K562 (cell line): ENCODE results near the gene EEF1A1. TPM values are rescaled to one million over a fixed set of nuclear protein-coding genes. Genes with fewer than 3 reads are reported as not detected.

Source experiments
- ATAC-seq: fragments of 200-7000 bp; cut with Tn5 transposase; 3 replicates; pipeline ENCODE4 v1.9.1; 2020; ENCODE audit warnings: moderate library complexity
- Bru-seq: library from RNA; stranded (reverse); fragments of 400-500 nt; gene quantifications from one replicate; lab custom pipeline; 2021; lab: Mats Ljungman, UMichigan
- BruChase-seq, 2 experiments: library from RNA; stranded (reverse); fragments of 400-500 nt; gene quantifications; one replicate each; lab custom pipeline; 2021; lab: Mats Ljungman, UMichigan
- BruUV-seq: library from RNA; stranded (reverse); fragments of 400-500 nt; replicated peaks from 2 replicates; lab custom pipeline; 2021; lab: Mats Ljungman, UMichigan
- CTCF ChIA-PET: fragments of 300-600 bp; formaldehyde crosslinking; extraction: SDS; loops from one replicate; lab custom pipeline; 2021; ENCODE audit warnings: low intra/inter-chr PET ratio; lab: Yijun Ruan, JAX
- POLR2A ChIA-PET: fragments of 300-600, 350-650 bp; sonication (Branson Sonifier 250); formaldehyde crosslinking; extraction: SDS; loops from one replicate; lab custom pipeline; 2021; ENCODE audit warnings: antibody characterized with exemption, inconsistent platforms; lab: Yijun Ruan, JAX
- DNase-seq, 4 experiments: peaks; one replicate each; pipeline versions ENCODE4 v3.0.0 to v3.0.0-alpha.2; 2011 to 2018; ENCODE audit warnings: low spot score in 3 of 4, mixed read lengths in 3 of 4; ENCODE audit errors: extremely low read depth in 1 of 4
- FAIRE-seq: peaks from 2 replicates; lab custom pipeline; 2011; peaks lifted over from hg19 to GRCh38; lab: Jason Lieb, UNC
- H2AFZ ChIP-seq: 2 replicates; pipeline ENCODE4 v1.6.0; 2011; ENCODE audit warnings: low read depth, low read length, control low read depth, inconsistent platforms
- H3K27ac ChIP-seq: fragments of 200-600 bp; 3 replicates; pipeline ENCODE4 v1.8.0; 2011; ENCODE audit warnings: low read depth, mild to moderate bottlenecking, control low read depth, inconsistent platforms, low read length, moderate library complexity, mixed read lengths; ENCODE audit errors: extremely low read depth
- H3K27me3 ChIP-seq, 2 experiments: fragments of 300-600 bp in 1 of 2; 2 replicates in 1 of 2; 3 replicates in 1 of 2; pipeline versions ENCODE4 v1.6.0 to v1.8.0; 2011; ENCODE audit warnings: inconsistent platforms in 2 of 2, low read length in 2 of 2, mild to moderate bottlenecking in 1 of 2, mixed read lengths in 1 of 2, moderate library complexity in 1 of 2; ENCODE audit not compliant: control insufficient read depth in 2 of 2, insufficient read depth in 2 of 2
- H3K36me3 ChIP-seq: fragments of 300-600 bp; 3 replicates; pipeline ENCODE4 v1.8.0; 2011; ENCODE audit warnings: mild to moderate bottlenecking, low read length, inconsistent platforms; ENCODE audit not compliant: control insufficient read depth, insufficient read depth
- H3K4me1 ChIP-seq, 2 experiments: fragments of 200-600 bp in 1 of 2; replicated peaks in 1 of 2; 2 replicates in 1 of 2; 3 replicates in 1 of 2; pipeline versions ENCODE4 v1.5.1 to v1.8.0; 2011; ENCODE audit warnings: inconsistent platforms in 2 of 2, low read length in 2 of 2, mild to moderate bottlenecking in 1 of 2, mixed read lengths in 1 of 2, moderate library complexity in 1 of 2; ENCODE audit not compliant: control insufficient read depth in 2 of 2, insufficient read depth in 2 of 2
- H3K4me2 ChIP-seq: 2 replicates; pipeline ENCODE4 v1.6.1; 2011; ENCODE audit warnings: low read length, control low read depth, inconsistent platforms, mixed read lengths; ENCODE audit not compliant: insufficient read depth
- H3K4me3 ChIP-seq: fragments of 200-600 bp; sonication (generic), shearing (Covaris generic); 2 replicates; pipeline ENCODE4 v1.5.1; 2016; ENCODE audit warnings: control low read depth, inconsistent platforms
- H3K79me2 ChIP-seq: fragments of 200-600 bp; 3 replicates; pipeline ENCODE4 v1.8.0; 2011; ENCODE audit warnings: low read length, inconsistent platforms; ENCODE audit not compliant: control insufficient read depth, insufficient read depth
- H3K9ac ChIP-seq, 2 experiments: 2 replicates each; pipeline versions ENCODE4 v1.6.0 to v1.6.1; 2011; ENCODE audit warnings: low read depth in 2 of 2, low read length in 2 of 2, control low read depth in 1 of 2, inconsistent platforms in 1 of 2, mild to moderate bottlenecking in 1 of 2, mixed read lengths in 1 of 2; ENCODE audit not compliant: insufficient read depth in 1 of 2
- H3K9me1 ChIP-seq: one replicate; pipeline ENCODE4 v1.6.0; 2011; ENCODE audit warnings: inconsistent platforms, mild to moderate bottlenecking, low read length, moderate library complexity; ENCODE audit not compliant: control insufficient read depth, insufficient read depth
- H3K9me3 ChIP-seq: replicated peaks from 2 replicates; pipeline ENCODE4 v1.5.1; 2011; ENCODE audit warnings: low read depth, low read length, inconsistent platforms; ENCODE audit not compliant: control insufficient read depth, insufficient read depth
- H4K20me1 ChIP-seq: replicated peaks from 2 replicates; pipeline ENCODE4 v1.6.1; 2011; ENCODE audit warnings: low read length, inconsistent platforms, mixed read lengths; ENCODE audit not compliant: control insufficient read depth, insufficient read depth
- SLC30A9 ChIP-seq: fragments of 250-450 bp; sonication (Bioruptor Pico); IDR thresholded peaks from 2 replicates; pipeline ENCODE4 v1.8.0; 2022; ENCODE audit warnings: mild to moderate bottlenecking, moderate library complexity
- ZC3H11A ChIP-seq: IDR thresholded peaks from 2 replicates; pipeline ENCODE4 v1.6.1; 2012; ENCODE audit warnings: low read depth, low read length, improper control_type of control experiment
- ZNF217 ChIP-seq: sonication (generic); formaldehyde crosslinking; IDR thresholded peaks from 2 replicates; pipeline ENCODE4 v1.8.0; 2022; ENCODE audit warnings: mild to moderate bottlenecking, missing genetic modification reagents
- ZNF449 ChIP-seq: fragments of 250-450 bp; sonication (Bioruptor Pico); IDR thresholded peaks from 2 replicates; pipeline ENCODE4 v1.8.0; 2022; ENCODE audit warnings: moderate library complexity, mild to moderate bottlenecking, inconsistent platforms
- ZNF507 ChIP-seq: conservative IDR thresholded peaks from 2 replicates; pipeline ENCODE4 v1.6.1; 2017; ENCODE audit warnings: missing genetic modification characterization, missing compliant biosample characterization
- WGBS: fragments of 100-300 bp; shearing (Covaris generic); methylation state at CpG from one replicate; pipeline ENCODE4 v1.1.6; 2016; ENCODE audit warnings: low coverage, mixed read lengths; ENCODE audit not compliant: insufficient coverage; ENCODE audit errors: missing lambda C conversion rate; 5-methylcytosine and 5-hydroxymethylcytosine counted together
- in situ Hi-C: fragments of 300-500 bp; cut with MboI; formaldehyde crosslinking; loops from 4 replicates; pipeline ENCODE4 v1.15.0; 2018; ENCODE audit warnings: inconsistent platforms, mixed read lengths
- intact Hi-C: fragments of 100-400 bp; cut with micrococcal nuclease; formaldehyde crosslinking; loops from 2 replicates; pipeline ENCODE4 v1.14.2; 2022
- long read RNA-seq, 3 experiments: library from polyadenylated mRNA in 2 of 3; library from RNA in 1 of 3; unstranded in 2 of 3; stranded (forward) in 1 of 3; transcript quantifications; one replicate each; pipeline ENCODE4 v2.0.0, GENCODE V29; 2019 to 2022
- polyA minus RNA-seq, 3 experiments: library from RNA; depleted of rRNA, polyadenylated mRNA; stranded (reverse); fragments of >200 nt; gene quantifications; 2 replicates each; pipeline ENCODE4 v1.2.3, GENCODE V29; 2011
- polyA plus RNA-seq, 8 experiments: library from polyadenylated mRNA; depleted of rRNA in 4 of 8; stranded (reverse) in 5 of 8; unstranded in 3 of 8; fragments of >200 nt; fragmentation: Nextera tagmentation in 2 of 8; fragmentation: Illumina TruSeq in 1 of 8; extraction: Ambion mirVana in 2 of 8; extraction: Trizol in 1 of 8; gene quantifications; 2 replicates each; pipeline versions ENCODE4 v1.2.1 to v1.2.3, GENCODE V29; 2011 to 2014; ENCODE audit warnings: inconsistent platforms in 1 of 8, missing spikeins in 1 of 8
- total RNA-seq, 7 experiments: library from RNA; depleted of rRNA in 6 of 7; stranded (reverse); fragments of >200 nt in 6 of 7; fragmentation: Illumina TruSeq in 2 of 7; extraction: Trizol in 2 of 7; gene quantifications; 2 replicates each; pipeline versions ENCODE4 v1.2.1 to v1.2.3, GENCODE V29; 2011 to 2021; ENCODE audit warnings: low replicate concordance in 1 of 7
- TF ChIP-seq, protein P1 (sequence below): sonication (generic); formaldehyde crosslinking; IDR thresholded peaks from 2 replicates; pipeline ENCODE4 v1.4.0; 2020; ENCODE audit warnings: mild to moderate bottlenecking, missing genetic modification reagents

EEF1A1 gene
- 1,932 and 2,326 TPM in 2 replicates for total RNA-seq (2011; cell fraction: chromatin; rRNA removed; ENCODE audit: low replicate concordance)
- 1,765 and 1,966 TPM in 2 replicates for total RNA-seq (2011; cell fraction: nucleolus; rRNA removed)
- 2,955 and 4,950 TPM in 2 replicates for total RNA-seq (2011; cell fraction: nucleoplasm; rRNA removed)
- 8,400 and 9,577 TPM in 2 replicates for total RNA-seq (2014; rRNA removed)
- 12,995 and 14,391 TPM in 2 replicates for total RNA-seq (2014; rRNA removed; fragmentation: Illumina TruSeq; extraction: Trizol)
- total RNA-seq (2015; rRNA removed; fragmentation: Illumina TruSeq; extraction: Trizol), result 12,931 and 13,052 TPM in 2 replicates
- 11,082 and 11,449 TPM in 2 replicates for total RNA-seq (2021)
- 17,323 and 19,925 TPM in 2 replicates for polyA plus RNA-seq (2011; rRNA removed)
- polyA plus RNA-seq (2011; cell fraction: cytosol; rRNA removed), result 8,489 and 17,996 TPM in 2 replicates
- 2,973 and 6,796 TPM in 2 replicates for polyA plus RNA-seq (2011; cell fraction: nucleus; rRNA removed)
- 12,775 and 16,724 TPM in 2 replicates for polyA plus RNA-seq (2012)
- polyA plus RNA-seq (2014; fragmentation: Illumina TruSeq; extraction: Trizol), result 11,237 and 11,368 TPM in 2 replicates
- polyA plus RNA-seq (2014; fragmentation: Nextera tagmentation; extraction: Ambion mirVana), result 1,000 to 10,000 TPM; 6,453 to 7,909 TPM
- polyA plus RNA-seq (2014; rRNA removed), result 9,792 and 9,810 TPM in 2 replicates
- polyA minus RNA-seq (2011; rRNA and poly(A)+ RNA removed), result 13,120 and 13,707 TPM in 2 replicates
- polyA minus RNA-seq (2011; cell fraction: cytosol; rRNA and poly(A)+ RNA removed), result 5,589 and 5,926 TPM in 2 replicates
- polyA minus RNA-seq (2011; cell fraction: nucleus; rRNA and poly(A)+ RNA removed), result 792 and 2,209 TPM in 2 replicates
- percentile 100 among the genes with signal in this experiment for Bru-seq, nascent RNA
- percentile 100 among the genes with signal in this experiment for BruChase-seq, experiment 1, labeled RNA remaining after a 2-hour chase
- BruChase-seq, experiment 2, labeled RNA remaining after a 6-hour chase, result percentile 100 among the genes with signal in this experiment
- long read RNA-seq, experiment 1, full-length matches to known transcripts, result 3,846 of 8,614 reads
- long read RNA-seq, experiment 1, partial matches to known transcripts, result 4,656 of 8,614 reads
- long read RNA-seq, experiment 1, other reads (novel, unspliced or antisense), result 112 of 8,614 reads
- long read RNA-seq, experiment 2, full-length matches to known transcripts, result 10,301 of 12,771 reads
- long read RNA-seq, experiment 2, partial matches to known transcripts, result 1,527 of 12,771 reads
- long read RNA-seq, experiment 2, other reads (novel, unspliced or antisense), result 943 of 12,771 reads
- long read RNA-seq, experiment 3, full-length matches to known transcripts, result 19,157 of 19,930 reads
- long read RNA-seq, experiment 3, partial matches to known transcripts, result 346 of 19,930 reads
- long read RNA-seq, experiment 3, other reads (novel, unspliced or antisense), result 427 of 19,930 reads

DNA sequence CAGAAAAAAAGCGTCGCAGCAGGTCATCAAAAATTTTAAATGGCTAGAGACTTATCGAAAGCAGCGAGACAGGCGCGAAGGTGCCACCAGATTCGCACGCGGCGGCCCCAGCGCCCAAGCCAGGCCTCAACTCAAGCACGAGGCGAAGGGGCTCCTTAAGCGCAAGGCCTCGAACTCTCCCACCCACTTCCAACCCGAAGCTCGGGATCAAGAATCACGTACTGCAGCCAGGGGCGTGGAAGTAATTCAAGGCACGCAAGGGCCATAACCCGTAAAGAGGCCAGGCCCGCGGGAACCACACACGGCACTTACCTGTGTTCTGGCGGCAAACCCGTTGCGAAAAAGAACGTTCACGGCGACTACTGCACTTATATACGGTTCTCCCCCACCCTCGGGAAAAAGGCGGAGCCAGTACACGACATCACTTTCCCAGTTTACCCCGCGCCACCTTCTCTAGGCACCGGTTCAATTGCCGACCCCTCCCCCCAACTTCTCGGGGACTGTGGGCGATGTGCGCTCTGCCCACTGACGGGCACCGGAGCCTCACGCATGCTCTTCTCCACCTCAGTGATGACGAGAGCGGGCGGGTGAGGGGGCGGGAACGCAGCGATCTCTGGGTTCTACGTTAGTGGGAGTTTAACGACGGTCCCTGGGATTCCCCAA, at the start of gene EEF1A1:
Gene EEF1A1, minus strand, starts transcription at position 345 of the 663 bp plus-strand sequence. CDS start 1,006 bp downstream, outside the sequence.
- peaks cover 31% of the 10 kb centered on the region for H4K20me1 ChIP-seq
- H3K9me3 ChIP-seq, result no peaks in the 10 kb centered on the region
- H3K4me3 ChIP-seq, result peak within 1 kb of the TSS; percentile 80
- BruUV-seq, result no TSS peak
- peak within 1 kb of the TSS; percentile 96 for H3K27ac ChIP-seq
- in situ Hi-C loops (loop anchor here (5.0 kb wide), 1 partner anchor 66 kb away; no protein-coding TSS in a partner anchor), intact Hi-C loops (loop anchor here (1.0 to 10.0 kb wide), 4 partner anchors 44 to 1764 kb away; partner anchors contain the start of gene TMEM30A)
- peaks cover 75% of the 10 kb centered on the region for H3K79me2 ChIP-seq
- H3K36me3 ChIP-seq, result peaks cover 47% of the 10 kb centered on the region
- DNase-seq, result peak; percentile 78 to 99 (median 86)
- H3K4me1 ChIP-seq, result peaks cover 2 to 6% of the 10 kb centered on the region in 2 experiments; a peak in 3 of 5 replicates
- H3K4me2 ChIP-seq, result peak within 1 kb of the TSS; percentile 92
- under 1% methylated on average over 44 of the region's 53 CpGs for WGBS
- peak; percentile 87 for FAIRE-seq
- ChIA-PET CTCF (interaction anchor here (0.6 to 1.8 kb wide), 2 partner anchors 44 to 89 kb away, joined by 3 to 4 read pairs; no protein-coding TSS in a partner anchor), POLR2A (interaction anchor here (0.5 to 5.2 kb wide), 48 partner anchors 8 to 960 kb away, joined by 3 to 91 read pairs (median 4); partner anchors contain the start of genes MTO1 and SLC17A5)
- no peaks in the 10 kb centered on the region for H3K9me1 ChIP-seq
- H3K27me3 ChIP-seq, result no peaks in the 10 kb centered on the region
- peak within 1 kb of the TSS; percentile 82 for H2AFZ ChIP-seq
- H3K9ac ChIP-seq, result peak within 1 kb of the TSS; percentile 99 to 100
- ATAC-seq, result peak; percentile 75
- TF ChIP-seq ZNF217 (CRISPR knock-in tag) (0 out of 2 replicates have a peak, but pooled peaks have one; percentile 2), ZNF449 (peak; percentile 17; the same call in 1 of the 2 replicates), ZC3H11A (peak; percentile 53; the same call in 1 of the 2 replicates), SLC30A9 (no peak), ZNF507 (tag) (no peak)
- TF ChIP-seq, protein P1, sequence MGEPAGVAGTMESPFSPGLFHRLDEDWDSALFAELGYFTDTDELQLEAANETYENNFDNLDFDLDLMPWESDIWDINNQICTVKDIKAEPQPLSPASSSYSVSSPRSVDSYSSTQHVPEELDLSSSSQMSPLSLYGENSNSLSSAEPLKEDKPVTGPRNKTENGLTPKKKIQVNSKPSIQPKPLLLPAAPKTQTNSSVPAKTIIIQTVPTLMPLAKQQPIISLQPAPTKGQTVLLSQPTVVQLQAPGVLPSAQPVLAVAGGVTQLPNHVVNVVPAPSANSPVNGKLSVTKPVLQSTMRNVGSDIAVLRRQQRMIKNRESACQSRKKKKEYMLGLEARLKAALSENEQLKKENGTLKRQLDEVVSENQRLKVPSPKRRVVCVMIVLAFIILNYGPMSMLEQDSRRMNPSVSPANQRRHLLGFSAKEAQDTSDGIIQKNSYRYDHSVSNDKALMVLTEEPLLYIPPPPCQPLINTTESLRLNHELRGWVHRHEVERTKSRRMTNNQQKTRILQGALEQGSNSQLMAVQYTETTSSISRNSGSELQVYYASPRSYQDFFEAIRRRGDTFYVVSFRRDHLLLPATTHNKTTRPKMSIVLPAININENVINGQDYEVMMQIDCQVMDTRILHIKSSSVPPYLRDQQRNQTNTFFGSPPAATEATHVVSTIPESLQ (CRISPR knock-in tag), result no peak
